A549 (cell line): Measurements from ENCODE around the gene STAT5A.

Experiments
- CTCF ChIP-seq: fragments of >200 bp; sonication (Bioruptor Twin); formaldehyde crosslinking; IDR thresholded peaks from 3 replicates; pipeline ENCODE4 v1.5.1; 2016
- EP300 ChIP-seq, 2 experiments: fragments of >200 bp; sonication (Bioruptor Twin); formaldehyde crosslinking; IDR thresholded peaks; 2 replicates in 1 of 2; 3 replicates in 1 of 2; pipeline ENCODE4 v1.6.1; 2016 to 2017
- FOXS1 ChIP-seq: fragments of 250-450 bp; sonication (Bioruptor Pico); IDR thresholded peaks from 2 replicates; pipeline ENCODE4 v1.5.0; 2020; ENCODE audit warnings: mild to moderate bottlenecking, moderate library complexity
- HOXB13 ChIP-seq: fragments of 250-450 bp; sonication (Bioruptor Pico); IDR thresholded peaks from 2 replicates; pipeline ENCODE4 v1.5.0; 2020; ENCODE audit warnings: low read depth, mild to moderate bottlenecking, moderate library complexity
- MAX ChIP-seq: IDR thresholded peaks from 2 replicates; pipeline ENCODE4 v1.6.1; 2012
- NPAS2 ChIP-seq: fragments of 250-450 bp; sonication (Bioruptor Pico); IDR thresholded peaks from 2 replicates; pipeline ENCODE4 v1.8.0; 2022; ENCODE audit warnings: mild to moderate bottlenecking, moderate library complexity, borderline replicate concordance
- NR3C1 ChIP-seq: fragments of >200 bp; sonication (Bioruptor Twin); formaldehyde crosslinking; IDR thresholded peaks from 3 replicates; pipeline ENCODE4 v1.6.1; 2017
- REST ChIP-seq: fragments of 200-600 bp; sonication (generic); IDR thresholded peaks from 2 replicates; pipeline ENCODE4 v1.6.1; 2016; ENCODE audit warnings: antibody characterized with exemption, mild to moderate bottlenecking, moderate library complexity
- RNF2 ChIP-seq: fragments of 200-600 bp; sonication (generic); IDR thresholded peaks from 2 replicates; pipeline ENCODE4 v1.6.1; 2016; ENCODE audit warnings: low read depth, mild to moderate bottlenecking, antibody characterized with exemption, moderate library complexity, borderline replicate concordance
- SMC3 ChIP-seq: fragments of >200 bp; sonication (Bioruptor Twin); formaldehyde crosslinking; IDR thresholded peaks from 3 replicates; pipeline ENCODE4 v1.6.1; 2018; ENCODE audit warnings: inconsistent platforms
- ZC3H11A ChIP-seq: fragments of 450-650 bp; IDR thresholded peaks from 2 replicates; pipeline ENCODE4 v1.6.1; 2014; ENCODE audit warnings: antibody characterized with exemption, mild to moderate bottlenecking

- TF ChIP-seq ZC3H11A, result no peak
- no peak for TF ChIP-seq CTCF
- no peak for TF ChIP-seq FOXS1 (CRISPR knock-in tag)
- no peak for TF ChIP-seq NR3C1
- TF ChIP-seq MAX, result no peak
- TF ChIP-seq RNF2, result no peak
- TF ChIP-seq NPAS2 (CRISPR knock-in tag), result no peak
- no peak for TF ChIP-seq REST
- TF ChIP-seq HOXB13 (CRISPR knock-in tag), result no peak
- no peak for TF ChIP-seq SMC3
- no peak for TF ChIP-seq EP300 (IDR thresholded peaks at IDR 0.05)
These were observed 15.4 kb downstream of the STAT5A start for GRCh38 chr17:42303694-42304093.
